Ovary (tissue), 9 donors: Measurements from ENCODE around the gene LRRC59. TPM values are rescaled to one million over a fixed set of nuclear protein-coding genes. Genes with fewer than 3 reads are reported as not detected.
A peak's percentile ranks its signal among the peaks of the same experiment; 100 is the strongest.

Experiments
- DNase-seq, 5 donors: peaks; one replicate each; pipeline ENCODE4 v3.0.0-alpha.2; 2019 to 2020
- H3K27ac ChIP-seq, 2 donors: fragments of 200-600 bp; one replicate each; pipeline versions ENCODE4 v1.5.1 to v1.8.0; 2019 to 2022
- H3K27me3 ChIP-seq: fragments of 200-600 bp; one replicate; pipeline ENCODE4 v1.8.0; 2022
- H3K36me3 ChIP-seq: fragments of 200-600 bp; sonication (generic); one replicate; pipeline ENCODE4 v1.5.1; 2019
- H3K4me1 ChIP-seq: one replicate; pipeline ENCODE4 v1.8.1; 2013; ENCODE audit warnings: mild to moderate bottlenecking, moderate library complexity; ENCODE audit not compliant: insufficient read depth
- H3K4me3 ChIP-seq: fragments of 200-600 bp; sonication (generic); one replicate; pipeline ENCODE4 v1.5.1; 2017
- H3K9me3 ChIP-seq, 2 donors: fragments of 200-600 bp in 1 of 2; sonication (generic) in 1 of 2; one replicate each; pipeline versions ENCODE4 v1.5.1 to v1.8.1; 2013 to 2019; ENCODE audit warnings: mild to moderate bottlenecking in 1 of 2, moderate library complexity in 1 of 2
- CTCF ChIP-seq, 3 donors: fragments of 450-650 bp in 2 of 3; fragments of 200-600 bp in 1 of 3; IDR thresholded peaks; one replicate each; pipeline versions ENCODE4 v1.5.1 to v1.8.0; 2016 to 2022; ENCODE audit warnings: antibody characterized with exemption in 3 of 3, mild to moderate bottlenecking in 1 of 3
- EP300 ChIP-seq: sonication (generic); formaldehyde crosslinking; IDR thresholded peaks from one replicate; pipeline ENCODE4 v1.6.1; 2017; ENCODE audit warnings: antibody characterized with exemption
- POLR2A ChIP-seq: fragments of 450-650 bp; IDR thresholded peaks from one replicate; pipeline ENCODE4 v1.6.1; 2017; ENCODE audit warnings: antibody characterized with exemption, mild to moderate bottlenecking, moderate library complexity
- WGBS, 3 donors: extraction: QIAGEN DNeasy Blood & Tissue Kit in 1 of 3; methylation state at CpG; one replicate each; pipeline versions ENCODE4 v1.1.5 to v1.1.7; 2013 to 2017; 5-methylcytosine and 5-hydroxymethylcytosine counted together
- intact Hi-C, 4 donors: fragments of 100-400 bp; cut with DNase I; formaldehyde crosslinking; loops; one replicate each; pipeline versions ENCODE4 v1.11.0 to v1.15.1; 2022 to 2023
- polyA plus RNA-seq, 2 donors: library from polyadenylated mRNA; stranded (reverse); fragments of 200-250 nt in 1 of 2; fragments of 350-450 nt in 1 of 2; fragmentation: Illumina TruSeq in 1 of 2; extraction: RNeasy Lipid Tissue Mini Kit (QIAGEN cat#74804) in 1 of 2; gene quantifications; one replicate each; pipeline ENCODE4 v1.2.3, GENCODE V29; 2013 to 2014
- total RNA-seq, 7 donors: library from RNA; depleted of rRNA in 2 of 7; stranded (reverse); fragments of >200 nt in 2 of 7; fragmentation: NEBNext Ultra II Directional in 3 of 7; extraction: Animal tissue kit (Norgen Biotek cat#: 25700) in 3 of 7; gene quantifications; one replicate each; pipeline versions ENCODE4 v1.1.0 to v1.2.4, GENCODE V29; 2016 to 2023
- donor health status: DM: no; HTN: no; CAD: no; lungs with moderate emphysema.
- donor health status: DM: no; HTN: no; CAD: no.
- donor health status: Bipolar disorder and iron deficiency.
- donor health status: DM: yes; HTN: yes; CAD: no.
- donor health status: DM: no; HTN: no; CAD: no.
- donor health status: DM: yes; HTN: yes; CAD: no.

Gene LRRC59
- total and polyA plus RNA-seq, 9 donors, result 18.4 to 71.4 (median 41.0) TPM

DNA sequence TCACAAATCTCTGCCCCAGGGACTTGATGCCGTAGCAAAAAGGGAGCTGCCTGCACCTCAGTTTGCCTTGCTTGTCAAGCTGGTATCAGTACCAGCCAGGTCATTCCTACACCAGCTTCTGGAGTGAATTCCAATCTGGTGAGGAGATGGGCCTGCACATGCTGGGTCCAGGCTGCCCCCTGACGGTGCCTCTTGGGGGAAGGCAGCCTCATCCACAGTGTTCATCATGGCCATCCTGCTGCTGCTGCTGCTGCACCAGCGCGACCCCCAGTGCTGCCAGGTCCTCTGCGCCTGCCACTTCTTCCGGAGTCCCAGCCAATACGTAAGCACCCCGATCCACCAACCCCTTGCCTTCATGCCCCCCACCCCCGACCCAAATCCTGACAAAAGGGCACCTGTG lies 32.6 kb downstream of the LRRC59 start:
- intact Hi-C loops, result loop anchor here in 1 of 4 donors (5.0 kb wide), 1 partner anchor 103 kb away; the partner anchor contains the start of gene CHAD
- H3K27ac ChIP-seq, result no peak overlapping the region
- H3K27me3 ChIP-seq, result no peaks in the 10 kb centered on the region
- no peaks in the 10 kb centered on the region for H3K4me1 ChIP-seq
- WGBS, 3 donors, result 70 to 77% (median 76%) methylated on average over 9 of the region's 9 CpGs
- TF ChIP-seq CTCF (IDR thresholded peaks at IDR 0.05), result no peak
- no peak for TF ChIP-seq EP300
- no peak for TF ChIP-seq POLR2A
- no peaks in the 10 kb centered on the region for H3K36me3 ChIP-seq
- H3K4me3 ChIP-seq, result no peak overlapping the region
- no peaks in the 10 kb centered on the region for H3K9me3 ChIP-seq
- DNase-seq, result peak in 1 of 5 donors; percentile 38

GRCh38 chr17:50364061-50364458 lies 33.3 kb downstream of the LRRC59 start:
- Histone ChIP-seq H3K27ac (no peak overlapping the region), H3K36me3 (no peaks in the 10 kb centered on the region), H3K4me3 (no peak overlapping the region), H3K4me1 (no peaks in the 10 kb centered on the region), H3K9me3 (no peaks in the 10 kb centered on the region), H3K27me3 (no peaks in the 10 kb centered on the region)
- DNase-seq, result peak in 1 of 5 donors; percentile 34
- TF ChIP-seq CTCF (IDR thresholded peaks at IDR 0.05) (no peak), EP300 (no peak), POLR2A (no peak)
- intact Hi-C loops, result loop anchor here in 1 of 4 donors (5.0 kb wide), 1 partner anchor 103 kb away; the partner anchor contains the start of gene CHAD
- 42 to 46% (median 44%) methylated on average over 4 of the region's 4 CpGs for WGBS, 3 donors

DNA sequence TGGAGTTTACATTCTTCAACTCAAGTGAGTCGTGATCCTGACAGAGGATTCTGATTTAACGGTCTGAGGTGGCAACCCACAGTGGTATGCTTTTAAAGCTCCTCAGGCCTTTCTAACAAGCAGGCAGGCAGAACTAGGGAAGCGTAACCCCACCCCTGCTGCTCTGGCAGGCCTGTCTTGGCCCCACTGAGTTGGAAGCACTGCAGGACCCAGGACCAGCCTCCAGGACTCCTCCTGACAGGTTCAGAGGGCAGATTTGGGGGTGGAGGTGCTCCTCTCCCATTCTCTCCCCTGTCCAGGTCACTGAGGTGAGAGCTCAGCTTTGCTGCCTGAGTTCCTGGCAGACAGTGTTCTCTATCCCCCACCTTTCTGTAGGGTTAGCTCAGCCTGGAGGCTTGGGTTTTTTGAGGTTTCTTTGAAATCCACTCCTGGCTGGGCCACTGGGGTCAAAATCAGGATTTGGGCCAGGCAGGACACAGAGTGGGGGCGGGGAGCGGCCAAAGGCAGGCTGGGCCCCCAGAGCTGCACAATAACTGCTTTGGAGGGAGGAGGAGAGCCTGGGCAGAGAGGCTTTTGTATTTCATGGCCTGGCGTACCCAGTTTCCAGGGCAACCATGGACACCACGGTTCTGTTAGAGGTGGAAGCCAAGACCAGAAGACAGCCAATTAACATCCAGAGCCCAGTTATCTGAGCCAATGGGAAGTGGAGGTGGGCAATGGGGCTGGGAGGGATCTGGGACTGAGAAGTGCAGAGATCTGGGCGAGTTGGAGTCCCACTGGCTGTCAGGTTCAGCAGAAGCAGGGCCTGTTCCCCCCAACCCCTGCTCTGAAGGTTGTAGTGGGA lies 33.9 kb downstream of the LRRC59 start:
- Histone ChIP-seq H3K27ac (no peak overlapping the region), H3K4me1 (no peaks in the 10 kb centered on the region), H3K4me3 (no peak overlapping the region), H3K9me3 (no peaks in the 10 kb centered on the region), H3K36me3 (no peaks in the 10 kb centered on the region), H3K27me3 (no peaks in the 10 kb centered on the region)
- intact Hi-C loops, result loop anchor here in 1 of 4 donors (5.0 kb wide), 1 partner anchor 104 kb away; the partner anchor contains the start of gene CHAD
- peak in 2 of 5 donors; percentile 46 to 64 for DNase-seq
- 24 to 36% (median 30%) methylated on average over 8 of the region's 8 CpGs for WGBS, 3 donors
- TF ChIP-seq CTCF (IDR thresholded peaks at IDR 0.05) (no peak), POLR2A (no peak), EP300 (no peak)

DNA sequence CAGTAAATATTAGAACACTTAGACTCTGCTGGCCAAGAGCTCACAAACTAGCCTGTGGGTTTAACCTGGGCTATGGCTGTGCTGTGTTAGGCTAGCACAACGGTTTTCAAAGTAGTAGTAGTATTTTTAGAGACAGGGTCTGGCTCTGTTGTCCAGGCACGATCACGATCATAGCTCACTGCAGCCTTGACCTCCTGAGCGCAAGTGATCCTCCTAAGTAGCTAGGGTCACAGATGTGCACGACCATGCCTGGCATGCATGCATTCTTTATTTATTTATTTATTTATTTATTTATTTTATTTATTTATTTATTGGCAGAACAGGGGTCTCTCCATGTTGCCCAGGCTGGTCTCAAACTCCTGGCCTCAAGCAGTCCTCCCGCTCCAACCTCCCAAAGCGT lies 34.7 kb downstream of the LRRC59 start:
- Histone ChIP-seq H3K4me1 (no peaks in the 10 kb centered on the region), H3K27ac (peak overlapping the region in 1 of 2 donors; percentile 19), H3K36me3 (no peaks in the 10 kb centered on the region), H3K9me3 (no peaks in the 10 kb centered on the region), H3K4me3 (no peak overlapping the region), H3K27me3 (no peaks in the 10 kb centered on the region)
- intact Hi-C loops, result loop anchor here in 1 of 4 donors (5.0 kb wide), 1 partner anchor 105 kb away; the partner anchor contains the start of gene CHAD
- TF ChIP-seq EP300 (no peak), POLR2A (no peak)
- peak in 1 of 5 donors; percentile 28 for DNase-seq
- 32 to 50% (median 42%) methylated on average over 7 of the region's 7 CpGs for WGBS, 3 donors
